K562 (cell line): ENCODE measurements around the gene LAMTOR4. TPM values are rescaled to one million over a fixed set of nuclear protein-coding genes. Genes with fewer than 3 reads are reported as not detected.
A peak's percentile ranks its signal among the peaks of the same experiment; 100 is the strongest.

ENCODE experiments used
- BCOR ChIP-seq: fragments of 450-650 bp; IDR thresholded peaks from 2 replicates; pipeline ENCODE4 v1.6.1; 2016
- CHCHD3 ChIP-seq: fragments of 250-450 bp; sonication (Bioruptor Pico); IDR thresholded peaks from 2 replicates; pipeline ENCODE4 v2.1.2; 2022; ENCODE audit warnings: mild to moderate bottlenecking
- ELF1 ChIP-seq: fragments of 200-800 bp; sonication (Bioruptor generic); IDR thresholded peaks from 2 replicates; pipeline ENCODE4 v1.6.1; 2016; ENCODE audit warnings: missing genetic modification characterization, missing compliant biosample characterization
- GABPB2 ChIP-seq: fragments of 250-450 bp; sonication (Bioruptor Pico); conservative IDR thresholded peaks from 2 replicates; pipeline ENCODE4 v1.5.1; 2021; ENCODE audit warnings: mild to moderate bottlenecking
- GTF2A2 ChIP-seq: IDR thresholded peaks from 2 replicates; pipeline ENCODE4 v1.6.1; 2016; ENCODE audit warnings: mild to moderate bottlenecking, missing genetic modification characterization, missing compliant biosample characterization
- KLF13 ChIP-seq: fragments of 450-650 bp; IDR thresholded peaks from 2 replicates; pipeline ENCODE4 v1.6.1; 2016; ENCODE audit warnings: missing genetic modification characterization, low read depth, mild to moderate bottlenecking, missing compliant biosample characterization, moderate library complexity, borderline replicate concordance
- PHB ChIP-seq: fragments of 250-450 bp; sonication (Bioruptor Pico); IDR thresholded peaks from 2 replicates; pipeline ENCODE4 v1.5.0; 2021
- PTTG1 ChIP-seq: fragments of 450-650 bp; IDR thresholded peaks from 2 replicates; pipeline ENCODE4 v1.6.1; 2016; ENCODE audit warnings: low read depth, mild to moderate bottlenecking, missing genetic modification characterization, missing compliant biosample characterization
- RBM15 ChIP-seq: fragments of 200-400 bp; formaldehyde crosslinking; IDR thresholded peaks from 2 replicates; pipeline ENCODE4 v1.6.1; 2018; ENCODE audit warnings: mild to moderate bottlenecking, low read length, moderate library complexity; ENCODE audit not compliant: insufficient read depth
- RBM17 ChIP-seq: fragments of 200-400 bp; formaldehyde crosslinking; IDR thresholded peaks from 2 replicates; pipeline ENCODE4 v1.6.1; 2017; ENCODE audit warnings: low read depth, mild to moderate bottlenecking, low read length, borderline replicate concordance
- SIN3B ChIP-seq: fragments of 450-650 bp; IDR thresholded peaks from 2 replicates; pipeline ENCODE4 v1.6.1; 2017; ENCODE audit warnings: low read depth, mild to moderate bottlenecking, moderate library complexity
- SNAPC5 ChIP-seq: fragments of 250-450 bp; sonication (Bioruptor Pico); IDR thresholded peaks from 2 replicates; pipeline ENCODE4 v1.8.0; 2021; ENCODE audit warnings: moderate library complexity, mild to moderate bottlenecking, inconsistent platforms
- SNIP1 ChIP-seq: fragments of 450-650 bp; IDR thresholded peaks from 2 replicates; pipeline ENCODE4 v1.7.1; 2017; ENCODE audit warnings: low read depth, mild to moderate bottlenecking
- TCF7 ChIP-seq: sonication (generic); IDR thresholded peaks from 2 replicates; pipeline ENCODE4 v1.6.1; 2016; ENCODE audit warnings: antibody characterized with exemption, borderline replicate concordance
- TCF7L2 ChIP-seq: fragments of 150-350 bp; IDR thresholded peaks from 2 replicates; pipeline ENCODE4 v1.6.1; 2016; ENCODE audit warnings: low read depth, mild to moderate bottlenecking, low read length, moderate library complexity
- U2AF1 ChIP-seq: fragments of 200-400 bp; formaldehyde crosslinking; optimal IDR thresholded peaks from 2 replicates; pipeline ENCODE3; 2017; ENCODE audit warnings: mild to moderate bottlenecking, low read depth, low read length, moderate library complexity
- ZBTB11 ChIP-seq, 3 experiments: fragments of 200-800 bp in 1 of 3; fragments of 250-450 bp in 1 of 3; fragments of 450-650 bp in 1 of 3; sonication (Bioruptor Pico) in 1 of 3; sonication (Bioruptor generic) in 1 of 3; formaldehyde crosslinking in 1 of 3; IDR thresholded peaks; 2 replicates each; pipeline versions ENCODE4 v1.6.1 to v1.8.0; 2016 to 2022; ENCODE audit warnings: mild to moderate bottlenecking in 2 of 3, missing genetic modification characterization in 2 of 3, missing compliant biosample characterization in 1 of 3, moderate library complexity in 1 of 3
- ZBTB34 ChIP-seq: fragments of 250-450 bp; sonication (Bioruptor Pico); IDR thresholded peaks from 2 replicates; pipeline ENCODE4 v1.8.0; 2021; ENCODE audit warnings: mild to moderate bottlenecking, moderate library complexity
- ZKSCAN1 ChIP-seq: fragments of 150-350 bp; IDR thresholded peaks from 2 replicates; pipeline ENCODE4 v1.6.1; 2016; ENCODE audit warnings: low read depth, low read length
- ZNF124 ChIP-seq: sonication (generic); formaldehyde crosslinking; IDR thresholded peaks from 2 replicates; pipeline ENCODE4 v1.8.1; 2022; ENCODE audit warnings: missing genetic modification reagents
- ZNF311 ChIP-seq: fragments of 250-450 bp; sonication (Bioruptor Pico); IDR thresholded peaks from 2 replicates; pipeline ENCODE4 v1.4.0; 2020; ENCODE audit warnings: mild to moderate bottlenecking, moderate library complexity
- ZNF79 ChIP-seq: fragments of 250-450 bp; sonication (Bioruptor Pico); IDR thresholded peaks from 2 replicates; pipeline ENCODE4 v1.4.0; 2020; ENCODE audit warnings: low read depth, mild to moderate bottlenecking, moderate library complexity
- polyA plus RNA-seq, 8 experiments: library from polyadenylated mRNA; depleted of rRNA in 4 of 8; stranded (reverse) in 5 of 8; unstranded in 3 of 8; fragments of >200 nt; fragmentation: Nextera tagmentation in 2 of 8; fragmentation: Illumina TruSeq in 1 of 8; extraction: Ambion mirVana in 2 of 8; extraction: Trizol in 1 of 8; gene quantifications; 2 replicates each; pipeline versions ENCODE4 v1.2.1 to v1.2.3, GENCODE V29; 2011 to 2014; ENCODE audit warnings: inconsistent platforms in 1 of 8, missing spikeins in 1 of 8
- total RNA-seq, 7 experiments: library from RNA; depleted of rRNA in 6 of 7; stranded (reverse); fragments of >200 nt in 6 of 7; fragmentation: Illumina TruSeq in 2 of 7; extraction: Trizol in 2 of 7; gene quantifications; 2 replicates each; pipeline versions ENCODE4 v1.2.1 to v1.2.3, GENCODE V29; 2011 to 2021; ENCODE audit warnings: low replicate concordance in 1 of 7

Gene LAMTOR4
- total and polyA plus RNA-seq, 9 of the 15 experiments (the other 6 are each of a cell fraction or from before 2014, with no cell fraction given) = 79.6 to 314 (median 195) TPM

- TF ChIP-seq RBM15 = no peak
- TF ChIP-seq PHB (CRISPR knock-in tag) = 0 out of 2 replicates have a peak, but pooled peaks have one; percentile 49
- TF ChIP-seq GTF2A2 = no peak
- TF ChIP-seq ELF1 (tag) = no peak
- TF ChIP-seq SNIP1 = no peak
- no peak for TF ChIP-seq TCF7L2
- no peak for TF ChIP-seq CHCHD3 (CRISPR knock-in tag)
- TF ChIP-seq SIN3B = peak; percentile 61
- TF ChIP-seq ZBTB34 (CRISPR knock-in tag) = no peak
- no peak for TF ChIP-seq PTTG1
- TF ChIP-seq SNAPC5 (CRISPR knock-in tag) = no peak
- TF ChIP-seq ZNF311 (CRISPR knock-in tag) = no peak
- TF ChIP-seq ZKSCAN1 = peak; percentile 41; the same call in 1 of the 2 replicates
- TF ChIP-seq TCF7 = no peak
- no peak for TF ChIP-seq RBM17
- no peak for TF ChIP-seq BCOR
- TF ChIP-seq GABPB2 = no peak; the same call in 1 of the 2 replicates
- no peak for TF ChIP-seq KLF13 (tag)
- peak; percentile 40; the same call in 1 of the 2 replicates for TF ChIP-seq ZNF124
- peak in 1 of 3 experiments; percentile 45; a peak in 1 of 6 replicates for TF ChIP-seq ZBTB11 (CRISPR knock-in tag; IDR thresholded peaks at IDR 0.05)
- TF ChIP-seq ZNF79 = no peak
- peak; percentile 81 for TF ChIP-seq U2AF1
Observed at GRCh38 chr7:100101016-100101862, 47.5 kb upstream of the LAMTOR4 start, which contains the start of the genes AP4M1 and MCM7 (continued).
